ENCODE measurements around the gene GPLD1.
"Not testable (repeated sequence)": the region's sequence is repeated elsewhere in the genome, so short reads cannot be mapped to it uniquely, and the experiment has no call there.

Gene GPLD1

GRCh38 chr6:24453921-24454320, 35.5 kb downstream of the GPLD1 start:
- no peak for DNase-seq

- DNase-seq: no peak
These were observed 37.6 kb downstream of the GPLD1 start for GRCh38 chr6:24451581-24452388.

GRCh38 chr6:24448828-24449525, 40.4 kb downstream of the GPLD1 start:
- DNase-seq: no peak

- no peak for DNase-seq
These were observed 41.0 kb downstream of the GPLD1 start for GRCh38 chr6:24448396-24448795.

- DNase-seq: no peak
These were observed 42.7 kb downstream of the GPLD1 start for GRCh38 chr6:24446670-24447069.

- no peak for DNase-seq
These were observed 43.7 kb downstream of the GPLD1 start for GRCh38 chr6:24445704-24446103.

- no peak for DNase-seq
These were observed 44.8 kb downstream of the GPLD1 start for GRCh38 chr6:24444588-24444987.

GRCh38 chr6:24441599-24441904, 47.8 kb downstream of the GPLD1 start:
- DNase-seq: no peak

- no peak for DNase-seq
These were observed 48.3 kb downstream of the GPLD1 start for GRCh38 chr6:24440897-24441598.

GRCh38 chr6:24439858-24440539, 49.4 kb downstream of the GPLD1 start:
- no peak for DNase-seq

- DNase-seq: no peak
These were observed 52.4 kb downstream of the GPLD1 start for GRCh38 chr6:24436979-24437378.

- no peak for DNase-seq
These were observed 56.8 kb downstream of the GPLD1 start for GRCh38 chr6:24432611-24433010.

GRCh38 chr6:24431045-24431451, 58.3 kb downstream of the GPLD1 start:
- DNase-seq: peak; percentile 33

GRCh38 chr6:24430086-24430485, 59.3 kb downstream of the GPLD1 start:
- no peak for DNase-seq

- DNase-seq: no peak
These were observed 60.2 kb downstream of the GPLD1 start for GRCh38 chr6:24429146-24429545.

- no peak for DNase-seq
These were observed 60.8 kb downstream of the GPLD1 start for GRCh38 chr6:24428615-24429014.

GRCh38 chr6:24426729-24427446, 62.5 kb downstream of the GPLD1 start:
- DNase-seq: no peak

- no peak for DNase-seq
These were observed 64.3 kb downstream of the GPLD1 start for GRCh38 chr6:24425091-24425490.

- no peak for DNase-seq
These were observed 69.9 kb downstream of the GPLD1 start for GRCh38 chr6:24419526-24419925.

GRCh38 chr6:24415753-24416152, 73.6 kb downstream of the GPLD1 start:
- no peak for DNase-seq

- DNase-seq: not testable (repeated sequence)
These were observed 74.8 kb downstream of the GPLD1 start for GRCh38 chr6:24414531-24414930.

GRCh38 chr6:24412294-24412693, 77.1 kb downstream of the GPLD1 start:
- DNase-seq: no peak

- DNase-seq: no peak
These were observed 78.8 kb downstream of the GPLD1 start for GRCh38 chr6:24410622-24411021.
